Natural killer cell treated with Interleukin-12 subunit alpha and Interleukin-12 subunit beta and Interleukin-15 and Interleukin-18, amount 100 ng/mL, for 72 hours (primary cell): Measurements from ENCODE around the gene DMPK. TPM values are rescaled to one million over a fixed set of nuclear protein-coding genes. Genes with fewer than 3 reads are reported as not detected.

Experiments used
- ATAC-seq, 2 donors: fragments of 150-1000 bp; cut with Tn5 transposase in 1 of 2; sonication (Bioruptor Pico), chemical (Tn5 transposase) in 1 of 2; 2 replicates each; pipeline ENCODE4 v1.10.0; 2021
- DNase-seq: peaks from one replicate; pipeline ENCODE4 v3.0.0; 2022; ENCODE audit warnings: low spot score
- H3K27ac Mint-ChIP-seq, 2 donors: 1 replicate in 1 of 2; 2 replicates in 1 of 2; pipeline ENCODE4 v1.8.0; 2022; ENCODE audit warnings: mixed read lengths in 2 of 2, mild to moderate bottlenecking in 1 of 2, moderate library complexity in 1 of 2
- H3K27me3 Mint-ChIP-seq, 2 donors: 1 replicate in 1 of 2; 2 replicates in 1 of 2; pipeline ENCODE4 v1.8.0; 2022; ENCODE audit warnings: mixed read lengths in 2 of 2
- H3K36me3 Mint-ChIP-seq: one replicate; pipeline ENCODE4 v1.8.0; 2022; ENCODE audit warnings: mixed read lengths
- H3K4me1 Mint-ChIP-seq, 2 donors: 1 replicate in 1 of 2; 2 replicates in 1 of 2; pipeline ENCODE4 v1.8.0; 2022; ENCODE audit warnings: low read depth in 2 of 2, mixed read lengths in 2 of 2, mild to moderate bottlenecking in 1 of 2
- H3K4me3 Mint-ChIP-seq: one replicate; pipeline ENCODE4 v1.8.0; 2022; ENCODE audit warnings: mixed read lengths
- H3K9me3 Mint-ChIP-seq: 2 replicates; pipeline ENCODE4 v1.8.0; 2022; ENCODE audit warnings: mixed read lengths
- total RNA-seq, 2 donors: library from RNA; stranded (reverse); gene quantifications; one replicate each; pipeline ENCODE4 v1.2.3, GENCODE V29; 2022

The DMPK gene
- total RNA-seq, 2 donors from 2014 or later: 40.8 to 51.1 TPM

GRCh38 chr19:45786533-45786894 lies 4.2 kb upstream of the DMPK start:
- H3K36me3 Mint-ChIP-seq: peaks cover 9% of the 10 kb centered on the region
- no peak overlapping the region for H3K27ac Mint-ChIP-seq
- no peak overlapping the region for H3K4me3 Mint-ChIP-seq
- no peaks in the 10 kb centered on the region for H3K9me3 Mint-ChIP-seq
- H3K27me3 Mint-ChIP-seq: peaks cover 0 to 2% of the 10 kb centered on the region in 2 donors
- ATAC-seq (no peak), DNase-seq (no peak)
- H3K4me1 Mint-ChIP-seq: peaks cover 16 to 21% of the 10 kb centered on the region in 2 donors

- ATAC-seq (no peak), DNase-seq (no peak)
- Mint-ChIP-seq H3K4me3 (no peak overlapping the region), H3K9me3 (no peaks in the 10 kb centered on the region), H3K36me3 (peaks cover 9% of the 10 kb centered on the region), H3K27me3 (peaks cover 0 to 2% of the 10 kb centered on the region in 2 donors), H3K4me1 (peaks cover 11 to 17% of the 10 kb centered on the region in 2 donors), H3K27ac (no peak overlapping the region)
These were observed 3.7 kb upstream of the DMPK start for GRCh38 chr19:45785781-45786532.

GRCh38 chr19:45785097-45785496 lies 2.8 kb upstream of the DMPK start:
- peaks cover 0 to 2% of the 10 kb centered on the region in 2 donors for H3K27me3 Mint-ChIP-seq
- peaks cover 4 to 17% of the 10 kb centered on the region in 2 donors for H3K4me1 Mint-ChIP-seq
- H3K9me3 Mint-ChIP-seq: no peaks in the 10 kb centered on the region
- no peak overlapping the region for H3K4me3 Mint-ChIP-seq
- H3K27ac Mint-ChIP-seq: no peak overlapping the region
- H3K36me3 Mint-ChIP-seq: peaks cover 9% of the 10 kb centered on the region
- no peak for DNase-seq
- ATAC-seq: no peak

GRCh38 chr19:45784096-45784495 lies 1.8 kb upstream of the DMPK start:
- Mint-ChIP-seq H3K36me3 (peaks cover 5% of the 10 kb centered on the region), H3K27ac (no peak overlapping the region), H3K9me3 (no peaks in the 10 kb centered on the region), H3K4me3 (no peak overlapping the region), H3K27me3 (peaks cover 6 to 7% of the 10 kb centered on the region in 2 donors), H3K4me1 (peaks cover 11 to 22% of the 10 kb centered on the region in 2 donors)
- DNase-seq: no peak
- no peak for ATAC-seq

- no peak for ATAC-seq
- H3K9me3 Mint-ChIP-seq: no peaks in the 10 kb centered on the region
- no peak overlapping the region for H3K27ac Mint-ChIP-seq
- H3K36me3 Mint-ChIP-seq: no peaks in the 10 kb centered on the region
- peaks cover 15 to 26% of the 10 kb centered on the region in 2 donors for H3K4me1 Mint-ChIP-seq
- peaks cover 7% of the 10 kb centered on the region in 2 donors for H3K27me3 Mint-ChIP-seq
- H3K4me3 Mint-ChIP-seq: no peak overlapping the region
- DNase-seq: no peak
These were observed 813 bp upstream of the DMPK start for GRCh38 chr19:45782820-45783785.

- no peak for ATAC-seq
These were observed 802 bp downstream of the DMPK start for GRCh38 chr19:45781214-45782161.

GRCh38 chr19:45780448-45781213 lies 1.7 kb downstream of the DMPK start:
- DNase-seq (no peak), ATAC-seq (no peak)
- H3K9me3 Mint-ChIP-seq: no peaks in the 10 kb centered on the region
- no peak overlapping the region for H3K27ac Mint-ChIP-seq
- no peaks in the 10 kb centered on the region for H3K36me3 Mint-ChIP-seq
- no peak overlapping the region for H3K4me3 Mint-ChIP-seq
- H3K27me3 Mint-ChIP-seq: peaks cover 7% of the 10 kb centered on the region in 2 donors
- peaks cover 15 to 25% of the 10 kb centered on the region in 2 donors for H3K4me1 Mint-ChIP-seq

More at GRCh38 chr19:45781214-45782161, 802 bp downstream of the DMPK start:
- Mint-ChIP-seq H3K36me3 (no peaks in the 10 kb centered on the region), H3K9me3 (no peaks in the 10 kb centered on the region), H3K4me1 (peaks cover 15 to 27% of the 10 kb centered on the region in 2 donors), H3K27ac (no peak overlapping the region), H3K4me3 (no peak overlapping the region), H3K27me3 (peaks cover 7% of the 10 kb centered on the region in 2 donors)
- DNase-seq: no peak

- Mint-ChIP-seq H3K27ac (no peak overlapping the region), H3K36me3 (no peaks in the 10 kb centered on the region), H3K4me1 (peaks cover 15 to 25% of the 10 kb centered on the region in 2 donors), H3K27me3 (peaks cover 7% of the 10 kb centered on the region in 2 donors), H3K4me3 (no peak overlapping the region), H3K9me3 (no peaks in the 10 kb centered on the region)
- DNase-seq (no peak), ATAC-seq (no peak)
These were observed 2.2 kb downstream of the DMPK start for GRCh38 chr19:45780146-45780447.

GRCh38 chr19:45779231-45780145 lies 2.8 kb downstream of the DMPK start:
- peak overlapping the region; percentile 83 for H3K4me3 Mint-ChIP-seq
- H3K9me3 Mint-ChIP-seq: no peaks in the 10 kb centered on the region
- peaks cover 15 to 25% of the 10 kb centered on the region in 2 donors for H3K4me1 Mint-ChIP-seq
- DNase-seq (peak; percentile 83), ATAC-seq (peak; percentile 96 to 99)
- H3K36me3 Mint-ChIP-seq: no peaks in the 10 kb centered on the region
- peaks cover 7% of the 10 kb centered on the region in 2 donors for H3K27me3 Mint-ChIP-seq
- H3K27ac Mint-ChIP-seq: peak overlapping the region in 1 of 2 donors; percentile 66

GRCh38 chr19:45778010-45778661 lies 4.2 kb downstream of the DMPK start:
- peaks cover 15 to 25% of the 10 kb centered on the region in 2 donors for H3K4me1 Mint-ChIP-seq

GRCh38 chr19:45777395-45777961 lies 4.8 kb downstream of the DMPK start:
- no peak overlapping the region for H3K4me3 Mint-ChIP-seq
- H3K27ac Mint-ChIP-seq: no peak overlapping the region
- DNase-seq (no peak), ATAC-seq (no peak)
- no peaks in the 10 kb centered on the region for H3K36me3 Mint-ChIP-seq
- peaks cover 15 to 25% of the 10 kb centered on the region in 2 donors for H3K4me1 Mint-ChIP-seq
- H3K9me3 Mint-ChIP-seq: no peaks in the 10 kb centered on the region
- H3K27me3 Mint-ChIP-seq: peaks cover 7% of the 10 kb centered on the region in 2 donors

More at GRCh38 chr19:45778010-45778661, 4.2 kb downstream of the DMPK start:
- ATAC-seq (no peak), DNase-seq (no peak)
- Mint-ChIP-seq H3K27me3 (peaks cover 7% of the 10 kb centered on the region in 2 donors), H3K36me3 (no peaks in the 10 kb centered on the region), H3K27ac (no peak overlapping the region), H3K9me3 (no peaks in the 10 kb centered on the region), H3K4me3 (no peak overlapping the region)
